Measurements from ENCODE around the gene FAM13C. TPM values are rescaled to one million over a fixed set of nuclear protein-coding genes. Genes with fewer than 3 reads are reported as not detected.

The FAM13C gene
- total and polyA plus RNA-seq, 9 of the 15 experiments (the other 6 are each of a cell fraction or from before 2014, with no cell fraction given): not detected

GRCh38 chr10:59381687-59382086, 19.3 kb upstream of the FAM13C start:
- BruUV-seq (replicated peaks): no TSS peak
- FAIRE-seq: no peak
- ChIA-PET POLR2A (interaction anchor here (0.7 kb wide), 1 partner anchor 13 kb away, joined by 3 read pairs; no protein-coding TSS in a partner anchor), CTCF (ENCODE audit: low intra/inter-chr PET ratio) (no interaction called here)
- no peak for TF ChIP-seq MIER1 (IDR thresholded peaks at IDR 0.05; ENCODE audit: low read depth)
- no peak for TF ChIP-seq DACH1 (IDR thresholded peaks at IDR 0.05; ENCODE audit: partially characterized antibody)
- no peak for TF ChIP-seq TBP (optimal IDR thresholded peaks at IDR 0.05; ENCODE audit: low read depth, low read length)
- TF ChIP-seq CHD4 (IDR thresholded peaks at IDR 0.05; ENCODE audit: insufficient read depth, insufficient replicate concordance, low read depth, low read length, poor library complexity, severe bottlenecking): no peak
- TF ChIP-seq TAF7 (tag; IDR thresholded peaks at IDR 0.05): no peak
- no peak for TF ChIP-seq FUS (optimal IDR thresholded peaks at IDR 0.05; ENCODE audit: low read depth, low read length)
- TF ChIP-seq ZNF133 (CRISPR knock-in tag; IDR thresholded peaks at IDR 0.05): no peak
- TF ChIP-seq MTF1 (CRISPR knock-in tag; IDR thresholded peaks at IDR 0.05; ENCODE audit: borderline replicate concordance): no peak
- TF ChIP-seq CCNT2 (IDR thresholded peaks at IDR 0.05; ENCODE audit: borderline replicate concordance, extremely low read depth, insufficient read length, low read depth, low read length): no peak
- TF ChIP-seq, protein P1, sequence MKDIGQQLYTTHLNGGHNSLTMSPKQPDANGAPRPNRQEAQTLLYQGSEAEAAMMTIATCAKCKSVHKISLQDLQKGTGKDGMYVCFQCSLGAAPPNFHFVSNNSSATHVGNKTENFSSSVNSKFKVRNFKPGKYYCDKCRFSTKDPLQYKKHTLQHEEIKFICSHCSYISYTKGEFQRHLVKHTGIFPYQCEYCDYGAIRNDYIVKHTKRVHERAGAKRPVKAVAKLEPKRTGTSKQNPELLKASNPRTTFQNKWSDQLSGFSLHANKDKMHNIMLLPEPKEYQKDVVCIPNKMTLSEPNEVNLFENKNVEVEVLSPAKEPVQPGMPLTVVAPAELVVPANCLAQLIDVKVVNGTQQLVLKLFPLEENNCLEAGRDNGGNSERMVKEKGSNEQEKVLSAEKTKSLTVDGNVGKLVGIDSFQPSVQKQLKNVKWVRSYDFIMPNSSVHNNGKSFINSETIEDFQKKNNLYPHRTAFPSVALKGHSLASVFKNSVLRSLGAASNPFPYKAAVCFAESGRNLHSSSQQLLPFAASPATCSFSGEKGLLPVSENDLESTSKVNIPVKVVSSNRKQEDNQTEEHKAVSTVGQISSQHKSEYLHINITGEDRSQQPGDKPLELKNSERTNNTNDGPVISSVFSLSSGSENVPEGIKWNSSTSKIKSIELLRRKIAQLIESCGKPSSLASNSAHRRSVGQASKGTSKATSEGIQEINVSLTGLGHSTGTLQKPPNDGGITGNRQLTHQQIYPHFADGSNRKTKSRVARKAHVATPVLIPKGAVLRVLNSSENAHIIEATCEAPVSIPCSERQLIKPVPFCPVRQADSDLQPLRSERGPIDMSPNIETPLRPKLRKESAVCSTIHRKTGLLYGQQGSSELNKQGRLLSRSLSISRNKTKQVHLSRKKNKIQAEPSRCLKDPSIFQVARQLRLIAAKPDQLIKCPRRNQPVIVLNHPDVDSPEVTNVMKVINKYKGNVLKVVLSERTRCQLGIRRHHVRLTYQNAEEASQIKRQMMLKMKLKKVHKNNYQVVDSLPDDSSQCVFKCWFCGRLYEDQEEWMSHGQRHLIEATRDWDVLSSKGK (CRISPR knock-in tag; IDR thresholded peaks at IDR 0.05): no peak
- no peak for TF ChIP-seq ZNF354B (CRISPR knock-in tag; IDR thresholded peaks at IDR 0.05)
- TF ChIP-seq EHMT2 (IDR thresholded peaks at IDR 0.05): no peak
- TF ChIP-seq VEZF1 (CRISPR knock-in tag; IDR thresholded peaks at IDR 0.05): no peak
- no peak for TF ChIP-seq TAF1 (IDR thresholded peaks at IDR 0.05; ENCODE audit: control insufficient read depth, extremely low read depth, insufficient read depth, low read length, severe bottlenecking)
- no peaks in the 10 kb centered on the region for H3K4me1 ChIP-seq (replicated peaks in 1 of 2; ENCODE audit: control insufficient read depth in 2 of 2, insufficient read depth in 2 of 2, low read length in 2 of 2)
- H3K36me3 ChIP-seq (ENCODE audit: control insufficient read depth, insufficient read depth, low read length): no peaks in the 10 kb centered on the region
- ATAC-seq: no peak
- H3K9ac ChIP-seq (ENCODE audit: insufficient read depth in 1 of 2, low read depth in 2 of 2, low read length in 2 of 2): no peak overlapping the region
- H3K4me3 ChIP-seq: no peak overlapping the region
- no peak overlapping the region for H3K27ac ChIP-seq (ENCODE audit: extremely low read depth, low read depth, low read length)
- no peaks in the 10 kb centered on the region for H4K20me1 ChIP-seq (replicated peaks; ENCODE audit: control insufficient read depth, insufficient read depth, low read length)
- no peaks in the 10 kb centered on the region for H3K9me3 ChIP-seq (replicated peaks; ENCODE audit: control insufficient read depth, insufficient read depth, low read depth, low read length)
- H2AFZ ChIP-seq (ENCODE audit: low read depth, low read length): no peak overlapping the region
- no peaks in the 10 kb centered on the region for H3K9me1 ChIP-seq (ENCODE audit: control insufficient read depth, insufficient read depth, low read length)
- WGBS (ENCODE audit: insufficient coverage, low coverage, missing lambda C conversion rate): 6% methylated on average over 1 of the region's 1 CpG
- no peaks in the 10 kb centered on the region for H3K79me2 ChIP-seq (ENCODE audit: control insufficient read depth, insufficient read depth, low read length)
- H3K27me3 ChIP-seq (ENCODE audit: control insufficient read depth in 2 of 2, insufficient read depth in 2 of 2, low read length in 2 of 2): no peaks in the 10 kb centered on the region
- intact Hi-C loops (cut with micrococcal nuclease): no loop called here
- H3K4me2 ChIP-seq (ENCODE audit: insufficient read depth, low read length): no peak overlapping the region
- DNase-seq (ENCODE audit: extremely low read depth in 1 of 4, low spot score in 3 of 4): no peak
- in situ Hi-C loops (cut with MboI): no loop called here
